Stimulated activated CD8-positive, alpha-beta memory T cell treated with anti-CD3 and anti-CD28 coated beads, Interleukin-15, amount 100 ng/mL, for 24 hours (primary cell): Measurements from ENCODE around the gene SCARB1.

Experiments
- DNase-seq: peaks from one replicate; pipeline ENCODE4 v3.0.0-alpha.2; 2020; ENCODE audit warnings: low read depth

Gene SCARB1

GRCh38 chr12:124730455-124730932 lies 133.2 kb downstream of the SCARB1 start:
- DNase-seq = no peak

GRCh38 chr12:124727922-124728321 lies 135.7 kb downstream of the SCARB1 start:
- no peak for DNase-seq

- no peak for DNase-seq
Observed at GRCh38 chr12:124727264-124727800, 136.3 kb downstream of the SCARB1 start.
